ENCODE results near the gene NFS1.

DNA sequence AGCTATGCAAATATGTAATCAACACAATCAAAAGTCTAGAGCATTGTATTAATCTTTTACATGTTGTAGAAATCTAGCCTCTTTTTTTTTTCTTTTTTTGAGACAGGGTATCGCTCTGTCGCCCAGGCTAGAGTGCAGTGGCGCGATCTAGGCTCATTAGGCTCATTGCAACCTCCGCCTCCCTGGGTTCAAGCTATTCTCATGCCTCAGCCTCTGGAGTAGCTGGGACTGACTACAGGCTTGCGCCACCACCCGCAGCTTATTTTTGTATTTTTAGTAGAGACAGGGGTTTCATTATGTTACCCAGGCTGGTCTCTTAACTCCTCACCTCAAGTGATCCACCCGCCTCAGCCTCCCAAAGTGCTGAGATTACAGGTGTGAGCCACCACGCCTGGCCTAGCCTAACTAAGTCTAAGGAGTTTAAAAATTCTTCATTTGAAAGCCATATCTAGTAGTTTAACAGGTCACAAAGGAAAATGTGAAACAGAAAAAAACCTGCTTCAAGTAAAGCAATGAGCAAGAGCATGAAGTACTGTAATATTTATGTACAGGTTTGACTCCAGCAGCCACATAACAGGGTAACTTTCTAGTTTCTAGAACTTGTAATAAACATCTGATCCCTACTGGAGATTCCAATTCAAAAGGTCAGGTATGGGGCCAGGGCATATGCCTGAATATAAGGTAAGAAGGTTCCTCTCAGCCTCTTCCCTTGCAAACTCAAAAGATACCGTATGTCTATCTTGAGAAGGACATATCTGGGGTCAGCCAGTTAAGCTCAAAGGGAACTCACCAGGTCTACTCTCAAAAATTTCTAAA, 38.8 kb downstream of the NFS1 start:
- no peak for TF ChIP-seq EZH2phosphoT487 (conservative IDR thresholded peaks at IDR 0.05; ENCODE audit: low read length)
- TF ChIP-seq, protein P1, sequence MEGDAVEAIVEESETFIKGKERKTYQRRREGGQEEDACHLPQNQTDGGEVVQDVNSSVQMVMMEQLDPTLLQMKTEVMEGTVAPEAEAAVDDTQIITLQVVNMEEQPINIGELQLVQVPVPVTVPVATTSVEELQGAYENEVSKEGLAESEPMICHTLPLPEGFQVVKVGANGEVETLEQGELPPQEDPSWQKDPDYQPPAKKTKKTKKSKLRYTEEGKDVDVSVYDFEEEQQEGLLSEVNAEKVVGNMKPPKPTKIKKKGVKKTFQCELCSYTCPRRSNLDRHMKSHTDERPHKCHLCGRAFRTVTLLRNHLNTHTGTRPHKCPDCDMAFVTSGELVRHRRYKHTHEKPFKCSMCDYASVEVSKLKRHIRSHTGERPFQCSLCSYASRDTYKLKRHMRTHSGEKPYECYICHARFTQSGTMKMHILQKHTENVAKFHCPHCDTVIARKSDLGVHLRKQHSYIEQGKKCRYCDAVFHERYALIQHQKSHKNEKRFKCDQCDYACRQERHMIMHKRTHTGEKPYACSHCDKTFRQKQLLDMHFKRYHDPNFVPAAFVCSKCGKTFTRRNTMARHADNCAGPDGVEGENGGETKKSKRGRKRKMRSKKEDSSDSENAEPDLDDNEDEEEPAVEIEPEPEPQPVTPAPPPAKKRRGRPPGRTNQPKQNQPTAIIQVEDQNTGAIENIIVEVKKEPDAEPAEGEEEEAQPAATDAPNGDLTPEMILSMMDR (IDR thresholded peaks at IDR 0.05; ENCODE audit: insufficient read depth, low read length, poor library complexity, severe bottlenecking), result no peak
